MM.1S (cell line): ENCODE data around the gene GNPTG.

ENCODE experiments used
- DNase-seq: peaks from one replicate; pipeline ENCODE4 v3.0.0-alpha.2; 2015
- H2AFZ ChIP-seq: fragments of 300-600 bp; sonication (generic); 2 replicates; pipeline ENCODE4 v1.6.0; 2016; ENCODE audit warnings: antibody characterized with exemption, low read length
- H3F3A ChIP-seq: fragments of 300-600 bp; sonication (generic); 2 replicates; pipeline ENCODE4 v1.6.1; 2016; ENCODE audit warnings: mild to moderate bottlenecking, antibody characterized with exemption, low read length, moderate library complexity, mixed read lengths; ENCODE audit not compliant: insufficient read depth
- H3K27ac ChIP-seq: fragments of 300-600 bp; sonication (generic); 2 replicates; pipeline ENCODE4 v1.5.1; 2016; ENCODE audit warnings: mild to moderate bottlenecking, low read length
- H3K27me3 ChIP-seq: fragments of 300-600 bp; sonication (generic); replicated peaks from 2 replicates; pipeline ENCODE4 v1.6.0; 2016; ENCODE audit warnings: low read length; ENCODE audit not compliant: insufficient read depth
- H3K36me3 ChIP-seq: fragments of 300-600 bp; sonication (generic); replicated peaks from 2 replicates; pipeline ENCODE4 v1.6.1; 2016; ENCODE audit warnings: mild to moderate bottlenecking, low read length, mixed read lengths; ENCODE audit not compliant: insufficient read depth
- H3K4me1 ChIP-seq: fragments of 300-600 bp; sonication (generic); 2 replicates; pipeline ENCODE4 v1.6.1; 2016; ENCODE audit warnings: low read length, mixed read lengths
- H3K4me2 ChIP-seq: fragments of 300-600 bp; sonication (generic); 2 replicates; pipeline ENCODE4 v1.6.0; 2016; ENCODE audit warnings: low read depth, low read length
- H3K4me3 ChIP-seq: fragments of 300-600 bp; sonication (generic); 2 replicates; pipeline ENCODE4 v1.5.1; 2016; ENCODE audit warnings: low read length, mixed read lengths
- H3K79me2 ChIP-seq: fragments of 300-600 bp; sonication (generic); 2 replicates; pipeline ENCODE4 v1.6.1; 2016; ENCODE audit warnings: mixed run types, low read length, mixed read lengths
- H3K9ac ChIP-seq: fragments of 300-600 bp; sonication (generic); 2 replicates; pipeline ENCODE4 v1.6.1; 2016; ENCODE audit warnings: low read length, mixed read lengths
- H3K9me2 ChIP-seq: fragments of 300-600 bp; sonication (generic); replicated peaks from 2 replicates; pipeline ENCODE4 v1.6.1; 2016; ENCODE audit warnings: mild to moderate bottlenecking, low read length, mixed read lengths; ENCODE audit not compliant: insufficient read depth
- H3K9me3 ChIP-seq: fragments of 300-600 bp; sonication (generic); replicated peaks from 2 replicates; pipeline ENCODE4 v1.6.1; 2016; ENCODE audit warnings: mild to moderate bottlenecking, low read length, mixed read lengths; ENCODE audit not compliant: insufficient read depth
- H4K20me1 ChIP-seq: fragments of 300-600 bp; sonication (generic); 2 replicates; pipeline ENCODE4 v1.6.1; 2016; ENCODE audit warnings: mild to moderate bottlenecking, low read length, moderate library complexity, mixed read lengths; ENCODE audit not compliant: insufficient read depth
- CTCF ChIP-seq: fragments of 300-600 bp; sonication (generic); IDR thresholded peaks from 2 replicates; pipeline ENCODE4 v1.5.1; 2016; ENCODE audit warnings: antibody characterized with exemption, low read length, mixed read lengths
- EZH2 ChIP-seq: fragments of 300-600 bp; sonication (generic); optimal IDR thresholded peaks from 2 replicates; pipeline ENCODE3; 2017; ENCODE audit warnings: low read depth, mild to moderate bottlenecking, antibody characterized with exemption, low read length, mixed read lengths
- EZH2phosphoT487 ChIP-seq: fragments of 300-600 bp; sonication (generic); IDR thresholded peaks from 2 replicates; pipeline ENCODE4 v1.6.1; 2018; ENCODE audit warnings: antibody characterized with exemption, low read length

The GNPTG gene

GRCh38 chr16:1362807-1363206 lies 11.1 kb downstream of the GNPTG start:
- Histone ChIP-seq H3K36me3 (peaks cover 19% of the 10 kb centered on the region), H3K27me3 (no peaks in the 10 kb centered on the region), H3K9me3 (no peaks in the 10 kb centered on the region), H3K4me3 (no peak overlapping the region), H3K79me2 (peaks cover 76% of the 10 kb centered on the region), H3K4me1 (no peaks in the 10 kb centered on the region), H3K9ac (no peak overlapping the region), H3K4me2 (no peak overlapping the region), H3K27ac (no peak overlapping the region), H3F3A (peaks cover 7% of the 10 kb centered on the region; the same call in 1 of the 2 replicates), H3K9me2 (no peaks in the 10 kb centered on the region), H2AFZ (no peak overlapping the region), H4K20me1 (0 out of 2 replicates have a peak, but pooled peaks cover 6% of the 10 kb centered on the region)
- TF ChIP-seq EZH2 (no peak), EZH2phosphoT487 (no peak), CTCF (no peak)
- DNase-seq, result no peak

- DNase-seq, result peak; percentile 43
- H3K9me2 ChIP-seq, result no peaks in the 10 kb centered on the region
- no peak overlapping the region for H3K27ac ChIP-seq
- H3K4me1 ChIP-seq, result no peaks in the 10 kb centered on the region
- peaks cover 7% of the 10 kb centered on the region; the same call in 1 of the 2 replicates for H3F3A ChIP-seq
- H3K4me2 ChIP-seq, result no peak overlapping the region
- no peak overlapping the region for H3K4me3 ChIP-seq
- no peak overlapping the region for H3K9ac ChIP-seq
- H3K9me3 ChIP-seq, result no peaks in the 10 kb centered on the region
- H2AFZ ChIP-seq, result no peak overlapping the region
- H3K79me2 ChIP-seq, result peaks cover 69% of the 10 kb centered on the region
- H4K20me1 ChIP-seq, result 0 out of 2 replicates have a peak, but pooled peaks cover 6% of the 10 kb centered on the region
- TF ChIP-seq EZH2 (no peak), CTCF (peak; percentile 56), EZH2phosphoT487 (no peak)
- peaks cover 19% of the 10 kb centered on the region for H3K36me3 ChIP-seq
- H3K27me3 ChIP-seq, result no peaks in the 10 kb centered on the region
These were observed 11.8 kb downstream of the GNPTG start for GRCh38 chr16:1363501-1364041.

- no peaks in the 10 kb centered on the region for H3K9me3 ChIP-seq
- no peaks in the 10 kb centered on the region for H3K4me1 ChIP-seq
- H3K4me2 ChIP-seq, result no peak overlapping the region
- peaks cover 7% of the 10 kb centered on the region; the same call in 1 of the 2 replicates for H3F3A ChIP-seq
- no peak for DNase-seq
- peaks cover 19% of the 10 kb centered on the region for H3K36me3 ChIP-seq
- H2AFZ ChIP-seq, result no peak overlapping the region
- H3K27me3 ChIP-seq, result no peaks in the 10 kb centered on the region
- TF ChIP-seq EZH2phosphoT487 (no peak), CTCF (no peak), EZH2 (no peak)
- H4K20me1 ChIP-seq, result 0 out of 2 replicates have a peak, but pooled peaks cover 6% of the 10 kb centered on the region
- H3K4me3 ChIP-seq, result no peak overlapping the region
- H3K27ac ChIP-seq, result no peak overlapping the region
- H3K9me2 ChIP-seq, result no peaks in the 10 kb centered on the region
- H3K79me2 ChIP-seq, result peaks cover 59% of the 10 kb centered on the region
- H3K9ac ChIP-seq, result no peak overlapping the region
These were observed 12.8 kb downstream of the GNPTG start for GRCh38 chr16:1364510-1364909.
